Upper lobe of left lung (tissue), 6 donors: Measurements from ENCODE around the gene KRTAP1-1. TPM values are rescaled to one million over a fixed set of nuclear protein-coding genes. Genes with fewer than 3 reads are reported as not detected.
A peak's percentile ranks its signal among the peaks of the same experiment; 100 is the strongest.

Experiments
- ATAC-seq, 2 donors: fragments of 200-7000 bp; cut with Tn5 transposase; one replicate each; pipeline ENCODE4 v1.9.1; 2022; ENCODE audit warnings: mild to moderate bottlenecking in 2 of 2, moderate library complexity in 2 of 2; ENCODE audit not compliant: low FRiP score in 2 of 2
- DNase-seq, 2 donors: peaks; one replicate each; pipeline ENCODE4 v3.0.0-alpha.2; 2019 to 2020
- H3K27ac ChIP-seq, 4 donors: fragments of 200-600 bp; sonication (generic); one replicate each; pipeline ENCODE4 v1.5.1; 2016 to 2019
- H3K27me3 ChIP-seq, 4 donors: fragments of 200-600 bp; sonication (generic); one replicate each; pipeline ENCODE4 v1.5.1; 2017 to 2019
- H3K36me3 ChIP-seq, 4 donors: fragments of 200-600 bp; sonication (generic); one replicate each; pipeline ENCODE4 v1.5.1; 2016 to 2019
- H3K4me1 ChIP-seq, 4 donors: fragments of 200-600 bp; sonication (generic); one replicate each; pipeline ENCODE4 v1.5.1; 2018 to 2019
- H3K4me3 ChIP-seq, 4 donors: fragments of 200-600 bp; sonication (generic); one replicate each; pipeline ENCODE4 v1.5.1; 2017 to 2019; ENCODE audit warnings: mild to moderate bottlenecking in 2 of 4, moderate library complexity in 1 of 4
- H3K9me3 ChIP-seq, 4 donors: fragments of 200-600 bp; sonication (generic); one replicate each; pipeline ENCODE4 v1.5.1; 2018 to 2019
- CTCF ChIP-seq, 6 experiments: fragments of 450-650 bp in 4 of 6; fragments of 200-600 bp in 2 of 6; sonication (generic) in 2 of 6; IDR thresholded peaks; one replicate each; pipeline ENCODE4 v1.5.1; 2016 to 2019; ENCODE audit warnings: antibody characterized with exemption in 6 of 6
- EP300 ChIP-seq, 4 donors: sonication (generic); formaldehyde crosslinking; IDR thresholded peaks; one replicate each; pipeline ENCODE4 v1.5.1; 2017; ENCODE audit warnings: antibody characterized with exemption in 4 of 4, control low read depth in 2 of 4
- POLR2A ChIP-seq, 4 donors: fragments of 450-650 bp; IDR thresholded peaks; one replicate each; pipeline ENCODE4 v1.5.1; 2016 to 2017; ENCODE audit warnings: antibody characterized with exemption in 4 of 4, mild to moderate bottlenecking in 2 of 4
- POLR2AphosphoS5 ChIP-seq, 2 donors: sonication (generic); formaldehyde crosslinking; IDR thresholded peaks; one replicate each; pipeline ENCODE4 v1.5.1; 2017; ENCODE audit warnings: antibody characterized with exemption in 2 of 2
- WGBS, 2 donors: methylation state at CpG; one replicate each; pipeline ENCODE4 v1.1.5; 2017 to 2018; 5-methylcytosine and 5-hydroxymethylcytosine counted together
- small RNA-seq, 4 donors: library from RNA; depleted of rRNA; stranded (forward); fragments of <200 nt; gene quantifications; one replicate each; pipeline ENCODE3, GENCODE V24; 2016
- total RNA-seq, 6 donors: library from RNA; depleted of rRNA in 4 of 6; stranded (reverse); fragments of >200 nt in 4 of 6; gene quantifications; one replicate each; pipeline versions ENCODE4 v1.1.0 to v1.2.1, GENCODE V29; 2016 to 2021
- donor health status: DM: no; HTN: no; CAD: no; lungs with moderate emphysema.
- donor health status: DM: no; HTN: yes; CAD: no; lungs with severe emphysema.

The KRTAP1-1 gene
- total RNA-seq, 6 donors from 2014 or later: not detected

GRCh38 chr17:40995116-40995515 is 46.1 kb downstream of the KRTAP1-1 start:
- no peak overlapping the region for H3K4me3 ChIP-seq
- ATAC-seq (no peak), DNase-seq (no peak)
- H3K27ac ChIP-seq: no peak overlapping the region
- H3K27me3 ChIP-seq: no peaks in the 10 kb centered on the region
- WGBS, 2 donors: 74 to 87% methylated on average over 1 of the region's 1 CpG
- H3K36me3 ChIP-seq: no peaks in the 10 kb centered on the region
- H3K4me1 ChIP-seq: no peaks in the 10 kb centered on the region
- no peaks in the 10 kb centered on the region for H3K9me3 ChIP-seq
- no peak for TF ChIP-seq CTCF (IDR thresholded peaks at IDR 0.05)
- no peak for TF ChIP-seq EP300 (IDR thresholded peaks at IDR 0.05)
- no peak for TF ChIP-seq POLR2AphosphoS5 (IDR thresholded peaks at IDR 0.05)
- no peak for TF ChIP-seq POLR2A (IDR thresholded peaks at IDR 0.05)

- no peaks in the 10 kb centered on the region for H3K27me3 ChIP-seq
- DNase-seq (peak in 1 of 2 donors; percentile 25), ATAC-seq (no peak)
- no peak for TF ChIP-seq POLR2AphosphoS5 (IDR thresholded peaks at IDR 0.05)
- no peak for TF ChIP-seq CTCF (IDR thresholded peaks at IDR 0.05)
- TF ChIP-seq EP300 (IDR thresholded peaks at IDR 0.05): no peak
- no peak for TF ChIP-seq POLR2A (IDR thresholded peaks at IDR 0.05)
- no peaks in the 10 kb centered on the region for H3K36me3 ChIP-seq
- no peaks in the 10 kb centered on the region for H3K4me1 ChIP-seq
- H3K9me3 ChIP-seq: no peaks in the 10 kb centered on the region
- no peak within 1 kb of the TSS for H3K27ac ChIP-seq
- no peak within 1 kb of the TSS for H3K4me3 ChIP-seq
- WGBS, 2 donors: 52 to 53% methylated on average over 4 of the region's 4 CpGs
Observed at GRCh38 chr17:40993839-40994238, 47.4 kb downstream of the KRTAP1-1 start, which contains the start of gene KRTAP3-3. KRTAP3-3 (minus strand) TSS chr17:40994164; CDS start chr17:40994097, 67 bp downstream.

- WGBS, 2 donors: 89 to 94% methylated on average over 2 of the region's 2 CpGs
- DNase-seq: no peak
- TF ChIP-seq POLR2A (IDR thresholded peaks at IDR 0.05) (no peak), POLR2AphosphoS5 (IDR thresholded peaks at IDR 0.05) (no peak), CTCF (IDR thresholded peaks at IDR 0.05) (no peak), EP300 (IDR thresholded peaks at IDR 0.05) (no peak)
- Histone ChIP-seq H3K27ac (no peak overlapping the region), H3K9me3 (no peaks in the 10 kb centered on the region), H3K4me1 (no peaks in the 10 kb centered on the region), H3K27me3 (no peaks in the 10 kb centered on the region), H3K36me3 (no peaks in the 10 kb centered on the region), H3K4me3 (no peak overlapping the region)
- no peak for ATAC-seq
Observed at GRCh38 chr17:40993084-40993483, 48.2 kb downstream of the KRTAP1-1 start.

- no peak for TF ChIP-seq CTCF (IDR thresholded peaks at IDR 0.05)
- no peak for TF ChIP-seq EP300 (IDR thresholded peaks at IDR 0.05)
- no peak for TF ChIP-seq POLR2A (IDR thresholded peaks at IDR 0.05)
- no peak for TF ChIP-seq POLR2AphosphoS5 (IDR thresholded peaks at IDR 0.05)
- Histone ChIP-seq H3K4me1 (no peaks in the 10 kb centered on the region), H3K9me3 (no peaks in the 10 kb centered on the region), H3K36me3 (no peaks in the 10 kb centered on the region), H3K27me3 (no peaks in the 10 kb centered on the region), H3K4me3 (no peak overlapping the region), H3K27ac (no peak overlapping the region)
- ATAC-seq (no peak), DNase-seq (no peak)
- WGBS, 2 donors: 86 to 91% methylated on average over 3 of the region's 3 CpGs
Observed at GRCh38 chr17:40992666-40993065, 48.6 kb downstream of the KRTAP1-1 start.

Small RNAs within 50 kb of the gene (small RNA-seq; reads per million reads assigned to genes)
- gene KRTAP3-4P: 0 reads per million in 4 donors

Other genes starting within 250 kb of the KRTAP1-1 start
- gene KRT28, start 241.5 kb downstream of the KRTAP1-1 start, total RNA-seq: not detected
- 10 to 100 TPM in 4 of 6 donors, 1 to 10 TPM in 2; 4.2 to 35.0 (median 13.5) TPM for gene KRT10, start 218.8 kb downstream of the KRTAP1-1 start, total RNA-seq
- not detected for gene KRT12, start 174.2 kb downstream of the KRTAP1-1 start, total RNA-seq
- under 1 TPM in 2 of 6 donors, not detected in 4; 0.31 to 0.37 TPM for gene KRT20, start 156.2 kb downstream of the KRTAP1-1 start, total RNA-seq
- gene KRT23, start 103.8 kb downstream of the KRTAP1-1 start, total RNA-seq: 10 to 100 TPM in 1 of 6 donors, 1 to 10 TPM in 4, under 1 TPM in 1; 0.49 to 10.7 (median 3.1) TPM
- gene KRT39, start 74.5 kb downstream of the KRTAP1-1 start, total RNA-seq: not detected
- under 1 TPM in 1 of 6 donors, not detected in 5; 0.24 TPM for gene KRT40, start 57.1 kb downstream of the KRTAP1-1 start, total RNA-seq
- gene KRTAP3-3, start 47.3 kb downstream of the KRTAP1-1 start, total RNA-seq: not detected
- gene KRTAP3-2, start 41.5 kb downstream of the KRTAP1-1 start, total RNA-seq: not detected
- not detected for gene KRTAP3-1, start 32.3 kb downstream of the KRTAP1-1 start, total RNA-seq
- gene KRTAP1-5, start 14.2 kb downstream of the KRTAP1-1 start, total RNA-seq: not detected
- not detected for gene KRTAP1-4, start 11.3 kb downstream of the KRTAP1-1 start, total RNA-seq
- gene KRTAP1-3, start 6.6 kb downstream of the KRTAP1-1 start, total RNA-seq: not detected
- not detected for gene KRTAP2-1, start 5.9 kb upstream of the KRTAP1-1 start, total RNA-seq
- gene KRTAP2-2, start 13.8 kb upstream of the KRTAP1-1 start, total RNA-seq: not detected
- not detected for gene KRTAP2-3, start 18.7 kb upstream of the KRTAP1-1 start, total RNA-seq
- gene KRTAP2-4, start 24.4 kb upstream of the KRTAP1-1 start, total RNA-seq: not detected
- gene KRTAP4-7, start 42.7 kb upstream of the KRTAP1-1 start, total RNA-seq: not detected
- not detected for gene KRTAP4-8, start 56.7 kb upstream of the KRTAP1-1 start, total RNA-seq
- not detected for gene KRTAP4-16, start 60.8 kb upstream of the KRTAP1-1 start, total RNA-seq
- not detected for gene KRTAP4-9, start 63.9 kb upstream of the KRTAP1-1 start, total RNA-seq
- not detected for gene KRTAP4-11, start 76.9 kb upstream of the KRTAP1-1 start, total RNA-seq
- not detected for gene KRTAP4-12, start 82.7 kb upstream of the KRTAP1-1 start, total RNA-seq
- not detected for gene KRTAP4-6, start 99.1 kb upstream of the KRTAP1-1 start, total RNA-seq
- not detected for gene KRTAP4-5, start 108.4 kb upstream of the KRTAP1-1 start, total RNA-seq
- gene KRTAP4-4, start 119.3 kb upstream of the KRTAP1-1 start, total RNA-seq: not detected
- not detected for gene KRTAP4-3, start 126.8 kb upstream of the KRTAP1-1 start, total RNA-seq
- not detected for gene KRTAP4-2, start 136.8 kb upstream of the KRTAP1-1 start, total RNA-seq
- not detected for gene KRTAP4-1, start 143.5 kb upstream of the KRTAP1-1 start, total RNA-seq
- not detected for gene KRTAP9-1, start 148.4 kb upstream of the KRTAP1-1 start, total RNA-seq
- gene KRTAP9-2, start 185.2 kb upstream of the KRTAP1-1 start, total RNA-seq: not detected
- not detected for gene KRTAP9-3, start 191.0 kb upstream of the KRTAP1-1 start, total RNA-seq
- gene KRTAP9-8, start 196.5 kb upstream of the KRTAP1-1 start, total RNA-seq: not detected
- gene KRTAP9-4, start 208.2 kb upstream of the KRTAP1-1 start, total RNA-seq: not detected
- not detected for gene KRTAP9-9, start 213.9 kb upstream of the KRTAP1-1 start, total RNA-seq
- not detected for gene KRTAP9-6, start 223.9 kb upstream of the KRTAP1-1 start, total RNA-seq
- not detected for gene KRTAP9-7, start 234.2 kb upstream of the KRTAP1-1 start, total RNA-seq